OCI-LY7 (cell line): ENCODE results near the gene CRY2. TPM values are rescaled to one million over a fixed set of nuclear protein-coding genes. Genes with fewer than 3 reads are reported as not detected.

Source experiments
- BruUV-seq: library from RNA; stranded (reverse); fragments of 400-500 nt; replicated peaks from 2 replicates; lab custom pipeline; 2021; lab: Mats Ljungman, UMichigan
- CTCF ChIA-PET: fragments of 300-600 bp; sonication (Branson Sonifier 250); formaldehyde crosslinking; loops from one replicate; lab custom pipeline; 2022; ENCODE audit warnings: antibody characterized with exemption; ENCODE audit not compliant: unreplicated experiment; lab: Charles Lee
- POLR2A ChIA-PET: fragments of 300-600 bp; sonication (Branson Sonifier 250); formaldehyde crosslinking; loops from one replicate; lab custom pipeline; 2022; ENCODE audit warnings: antibody characterized with exemption; lab: Charles Lee
- DNase-seq: peaks from one replicate; pipeline ENCODE4 v3.0.0-alpha.2; 2015; ENCODE audit warnings: low spot score
- H2AFZ ChIP-seq: fragments of 200-600 bp; sonication (generic), shearing (Covaris generic); 2 replicates; pipeline ENCODE4 v1.6.1; 2014; ENCODE audit warnings: mild to moderate bottlenecking, antibody characterized with exemption, low read length, moderate library complexity
- H3K27ac ChIP-seq: fragments of 200-600 bp; sonication (generic); 2 replicates; pipeline ENCODE4 v1.5.1; 2014; ENCODE audit warnings: mixed run types, low read depth, mild to moderate bottlenecking, moderate library complexity, low read length, inconsistent platforms; ENCODE audit not compliant: poor library complexity, severe bottlenecking
- H3K36me3 ChIP-seq: fragments of 200-600 bp; sonication (generic); 2 replicates; pipeline ENCODE4 v1.6.1; 2014; ENCODE audit warnings: mild to moderate bottlenecking, antibody characterized with exemption, low read length, moderate library complexity, mixed read lengths; ENCODE audit not compliant: insufficient read depth
- H3K4me1 ChIP-seq: fragments of 200-600 bp; sonication (generic); 2 replicates; pipeline ENCODE4 v1.5.1; 2014; ENCODE audit warnings: mild to moderate bottlenecking, low read length; ENCODE audit not compliant: insufficient read depth, poor library complexity, severe bottlenecking
- H3K4me2 ChIP-seq: fragments of 200-600 bp; sonication (generic); 2 replicates; pipeline ENCODE4 v1.6.1; 2014; ENCODE audit warnings: mild to moderate bottlenecking, low read length
- H3K4me3 ChIP-seq: fragments of 200-600 bp; sonication (generic); 2 replicates; pipeline ENCODE4 v1.5.1; 2014; ENCODE audit warnings: mild to moderate bottlenecking, low read depth, low read length; ENCODE audit not compliant: poor library complexity, severe bottlenecking
- H3K79me2 ChIP-seq: fragments of 200-600 bp; sonication (generic); 2 replicates; pipeline ENCODE4 v1.6.1; 2016; ENCODE audit warnings: low read depth, mild to moderate bottlenecking, low read length, moderate library complexity, mixed read lengths; ENCODE audit not compliant: insufficient read depth
- H3K9me2 ChIP-seq: fragments of 200-600 bp; sonication (generic); 2 replicates; pipeline ENCODE4 v1.6.1; 2016; ENCODE audit warnings: mild to moderate bottlenecking, low read length, mixed read lengths; ENCODE audit not compliant: insufficient read depth
- H3K9me3 ChIP-seq: fragments of 200-600 bp; sonication (generic); 2 replicates; pipeline ENCODE4 v1.6.1; 2014; ENCODE audit warnings: mild to moderate bottlenecking, mixed run types, low read length, mixed read lengths
- H4K20me1 ChIP-seq: fragments of 200-600 bp; sonication (generic); 2 replicates; pipeline ENCODE4 v1.6.1; 2014; ENCODE audit warnings: mild to moderate bottlenecking, antibody characterized with exemption, low read length, moderate library complexity, mixed read lengths; ENCODE audit not compliant: insufficient read depth
- CTCF ChIP-seq: fragments of 200-600 bp; sonication (generic); conservative IDR thresholded peaks from 2 replicates; pipeline ENCODE4 v1.5.1; 2014; ENCODE audit warnings: mild to moderate bottlenecking, antibody characterized with exemption, low read length, moderate library complexity, mixed read lengths
- EZH2phosphoT487 ChIP-seq: fragments of 200-600 bp; sonication (generic); IDR thresholded peaks from 2 replicates; pipeline ENCODE4 v1.6.1; 2018; ENCODE audit warnings: low read depth, borderline replicate concordance, mild to moderate bottlenecking, mixed run types, antibody characterized with exemption, low read length, moderate library complexity, mixed read lengths
- intact Hi-C: fragments of 100-400 bp; cut with micrococcal nuclease; formaldehyde crosslinking; loops from one replicate; pipeline ENCODE4 v1.10.0; 2022; ENCODE audit not compliant: unreplicated experiment
- total RNA-seq, 2 experiments: library from RNA; depleted of rRNA in 1 of 2; stranded (reverse); fragments of >200 nt in 1 of 2; shearing (Covaris generic) in 1 of 2; gene quantifications; 2 replicates each; pipeline ENCODE4 v1.2.3, GENCODE V29; 2014 to 2022

Gene CRY2
- total RNA-seq, 2 experiments from 2014 or later: 19.2 to 24.6 TPM

- H2AFZ ChIP-seq: no peak overlapping the region
- no peak for DNase-seq
- H3K4me3 ChIP-seq: peak overlapping the region; percentile 41
- no peaks in the 10 kb centered on the region for H3K79me2 ChIP-seq
- H3K36me3 ChIP-seq: no peaks in the 10 kb centered on the region
- CTCF ChIA-PET: no interaction called here
- intact Hi-C loops: no loop called here
- no peaks in the 10 kb centered on the region for H3K4me1 ChIP-seq
- H3K9me2 ChIP-seq: no peaks in the 10 kb centered on the region
- H3K9me3 ChIP-seq: no peaks in the 10 kb centered on the region
- POLR2A ChIA-PET: no interaction called here
- TF ChIP-seq CTCF: no peak
- TF ChIP-seq EZH2phosphoT487: no peak
- H3K27ac ChIP-seq: no peak overlapping the region
- no peaks in the 10 kb centered on the region for H4K20me1 ChIP-seq
- H3K4me2 ChIP-seq: peak overlapping the region; percentile 56
- BruUV-seq: no TSS peak
These were observed 38.8 kb downstream of the CRY2 start for GRCh38 chr11:45885921-45886721.

GRCh38 chr11:45886816-45887520 lies 39.7 kb downstream of the CRY2 start:
- CTCF ChIA-PET: no interaction called here
- H3K79me2 ChIP-seq: no peaks in the 10 kb centered on the region
- TF ChIP-seq CTCF: no peak
- no peak for TF ChIP-seq EZH2phosphoT487
- intact Hi-C loops: no loop called here
- H3K27ac ChIP-seq: no peak overlapping the region
- no peak overlapping the region for H2AFZ ChIP-seq
- DNase-seq: no peak
- no peaks in the 10 kb centered on the region for H3K9me2 ChIP-seq
- no peaks in the 10 kb centered on the region for H3K4me1 ChIP-seq
- H4K20me1 ChIP-seq: no peaks in the 10 kb centered on the region
- no TSS peak for BruUV-seq
- no peaks in the 10 kb centered on the region for H3K36me3 ChIP-seq
- H3K9me3 ChIP-seq: no peaks in the 10 kb centered on the region
- POLR2A ChIA-PET: no interaction called here
- no peak overlapping the region for H3K4me3 ChIP-seq
- H3K4me2 ChIP-seq: no peak overlapping the region

GRCh38 chr11:45887587-45887986 lies 40.3 kb downstream of the CRY2 start:
- POLR2A ChIA-PET: no interaction called here
- no peak overlapping the region for H3K4me2 ChIP-seq
- no peaks in the 10 kb centered on the region for H3K79me2 ChIP-seq
- H4K20me1 ChIP-seq: no peaks in the 10 kb centered on the region
- no TSS peak for BruUV-seq
- no peak for TF ChIP-seq CTCF
- TF ChIP-seq EZH2phosphoT487: no peak
- no peak overlapping the region for H2AFZ ChIP-seq
- intact Hi-C loops: no loop called here
- H3K27ac ChIP-seq: no peak overlapping the region
- H3K9me2 ChIP-seq: no peaks in the 10 kb centered on the region
- H3K4me3 ChIP-seq: no peak overlapping the region
- no peak for DNase-seq
- H3K4me1 ChIP-seq: no peaks in the 10 kb centered on the region
- CTCF ChIA-PET: no interaction called here
- no peaks in the 10 kb centered on the region for H3K36me3 ChIP-seq
- no peaks in the 10 kb centered on the region for H3K9me3 ChIP-seq
